HL-60 (cell line): Measurements from ENCODE around the gene THSD8.

Experiments
- CTCF ChIP-seq: IDR thresholded peaks from one replicate; pipeline ENCODE4 v1.5.1; 2011; ENCODE audit warnings: low read length, control low read depth, inconsistent platforms; ENCODE audit not compliant: insufficient read depth
- GABPA ChIP-seq: IDR thresholded peaks from 2 replicates; pipeline ENCODE4 v1.6.1; 2012; ENCODE audit warnings: low read depth
- POLR2AphosphoS5 ChIP-seq: IDR thresholded peaks from 2 replicates; pipeline ENCODE4 v1.6.1; 2012; ENCODE audit warnings: low read depth
- REST ChIP-seq: IDR thresholded peaks from 2 replicates; pipeline ENCODE4 v1.6.1; 2012; ENCODE audit warnings: low read depth; ENCODE audit not compliant: insufficient replicate concordance

GRCh38 chr19:12842511-12842910 is 40.6 kb downstream of the THSD8 start:
- no peak for TF ChIP-seq CTCF
- no peak for TF ChIP-seq REST
- no peak for TF ChIP-seq POLR2AphosphoS5
- no peak for TF ChIP-seq GABPA
